Measurements from ENCODE around the gene FCRLB.
"Not testable (repeated sequence)": the region's sequence is repeated elsewhere in the genome, so short reads cannot be mapped to it uniquely, and the experiment has no call there.

The FCRLB gene, protein sequence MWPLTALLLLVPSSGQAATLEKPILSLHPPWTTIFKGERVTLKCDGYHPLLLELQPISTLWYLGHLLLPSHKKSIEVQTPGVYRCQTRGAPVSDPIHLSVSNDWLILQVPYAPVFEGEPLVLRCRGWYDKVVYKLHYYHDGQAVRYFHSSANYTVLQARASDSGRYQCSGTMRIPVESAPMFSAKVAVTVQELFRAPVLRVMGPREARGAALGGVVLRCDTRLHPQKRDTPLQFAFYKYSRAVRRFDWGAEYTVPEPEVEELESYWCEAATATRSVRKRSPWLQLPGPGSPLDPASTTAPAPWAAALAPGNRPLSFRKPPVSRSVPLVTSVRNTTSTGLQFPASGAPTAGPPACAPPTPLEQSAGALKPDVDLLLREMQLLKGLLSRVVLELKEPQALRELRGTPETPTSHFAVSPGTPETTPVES

GRCh38 chr1:161720956-161721737 is at the start of gene FCRLB:
Gene FCRLB, plus strand, starts transcription at chr1:161721544. Its CDS starts 1,129 bp downstream, at chr1:161722673.
- DNase-seq: no peak

GRCh38 chr1:161673437-161673836 is 47.9 kb upstream of the FCRLB start:
- DNase-seq: not testable (repeated sequence)

DNA sequence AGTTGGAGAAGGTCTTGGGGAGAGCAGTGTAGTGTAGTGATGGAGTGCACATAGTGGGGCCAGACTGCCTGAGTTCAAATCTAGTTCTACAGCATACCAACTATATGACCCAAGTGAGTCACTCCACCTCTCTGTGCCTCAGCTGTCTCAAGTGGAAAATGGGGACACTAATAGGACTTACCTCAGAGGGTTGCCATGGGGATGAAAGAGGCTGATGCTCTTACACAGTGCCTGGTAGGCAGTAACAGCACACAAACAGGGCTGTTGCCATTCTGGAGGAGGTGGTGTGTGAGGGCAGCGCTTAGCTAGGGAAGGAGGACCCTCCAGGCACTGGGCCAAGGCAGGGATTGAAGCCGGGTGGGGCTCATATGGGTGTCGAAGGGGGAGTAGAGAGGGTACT is 46.9 kb upstream of the FCRLB start:
- not testable (repeated sequence) for DNase-seq

- not testable (repeated sequence) for DNase-seq
Observed at GRCh38 chr1:161674908-161675307, 46.4 kb upstream of the FCRLB start.

GRCh38 chr1:161676441-161676840 is 44.9 kb upstream of the FCRLB start:
- no peak for DNase-seq

DNA sequence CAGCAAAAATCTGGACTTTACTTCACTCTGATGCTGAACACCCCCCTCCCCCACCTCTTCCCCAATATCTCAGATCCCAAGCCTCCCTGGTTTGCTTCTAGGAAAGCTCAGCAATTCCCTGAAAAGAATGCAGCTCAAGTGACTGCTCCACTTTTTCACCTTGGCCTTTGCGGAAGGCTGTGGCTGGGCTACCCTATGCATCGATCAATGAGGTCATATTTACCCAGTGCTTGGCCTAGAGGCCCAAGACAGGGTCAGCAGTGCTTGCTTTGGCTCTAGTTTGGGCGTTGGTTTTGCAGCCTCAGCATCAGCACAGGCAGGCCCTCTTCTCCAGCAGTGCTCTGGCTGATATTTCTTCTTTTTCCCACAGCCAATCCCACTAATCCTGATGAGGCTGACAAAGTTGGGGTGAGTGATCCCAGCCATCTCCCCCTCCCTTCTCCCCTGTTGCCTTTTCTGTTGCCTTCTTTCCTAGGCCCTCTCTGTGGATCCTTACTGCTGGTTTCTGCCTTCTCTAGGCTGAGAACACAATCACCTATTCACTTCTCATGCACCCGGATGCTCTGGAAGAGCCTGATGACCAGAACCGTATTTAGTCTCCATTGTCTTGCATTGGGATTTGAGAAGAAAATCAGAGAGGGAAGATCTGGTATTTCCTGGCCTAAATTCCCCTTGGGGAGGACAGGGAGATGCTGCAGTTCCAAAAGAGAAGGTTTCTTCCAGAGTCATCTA is 44.2 kb upstream of the FCRLB start:
- no peak for DNase-seq

DNA sequence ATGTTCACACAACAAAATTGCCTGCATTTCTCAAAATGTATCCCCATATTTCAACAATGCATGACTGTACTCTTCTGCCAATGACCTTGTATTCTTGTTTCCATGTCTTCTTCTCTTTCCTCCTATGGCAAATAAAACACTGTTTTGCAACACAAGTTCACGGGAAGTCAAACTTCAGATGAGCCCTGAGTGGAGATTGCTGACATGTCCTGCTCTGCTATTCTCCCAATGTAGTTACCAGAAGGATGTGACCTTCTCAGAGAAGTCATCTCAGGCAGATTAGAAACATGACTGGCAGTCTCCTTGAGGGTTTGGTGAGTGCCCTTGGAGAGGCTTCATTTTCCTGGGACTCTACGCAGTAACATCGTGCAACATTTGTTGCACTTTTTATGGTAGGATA is 42.8 kb upstream of the FCRLB start:
- DNase-seq: no peak

DNA sequence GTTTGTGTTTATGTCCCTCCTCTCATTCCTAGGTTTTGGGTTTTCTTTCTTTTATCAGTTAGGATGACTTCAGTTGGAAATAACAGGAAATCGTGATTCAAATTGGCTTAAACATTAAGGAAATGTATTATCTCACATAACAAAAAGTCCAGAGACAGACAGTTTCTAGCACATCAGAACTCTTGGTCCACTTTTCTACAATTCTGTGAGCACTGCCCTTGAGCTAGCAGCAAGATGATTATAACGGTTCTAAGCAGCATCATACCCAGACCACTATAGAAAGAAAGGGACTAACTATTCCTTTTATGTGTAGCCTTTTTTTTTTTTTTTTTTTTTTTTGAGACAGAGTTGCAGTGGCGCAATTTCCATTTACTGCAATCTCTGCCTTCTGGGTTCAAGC is 39.5 kb upstream of the FCRLB start:
- DNase-seq: no peak

- DNase-seq: no peak
Observed at GRCh38 chr1:161688946-161689345, 32.4 kb upstream of the FCRLB start.

DNA sequence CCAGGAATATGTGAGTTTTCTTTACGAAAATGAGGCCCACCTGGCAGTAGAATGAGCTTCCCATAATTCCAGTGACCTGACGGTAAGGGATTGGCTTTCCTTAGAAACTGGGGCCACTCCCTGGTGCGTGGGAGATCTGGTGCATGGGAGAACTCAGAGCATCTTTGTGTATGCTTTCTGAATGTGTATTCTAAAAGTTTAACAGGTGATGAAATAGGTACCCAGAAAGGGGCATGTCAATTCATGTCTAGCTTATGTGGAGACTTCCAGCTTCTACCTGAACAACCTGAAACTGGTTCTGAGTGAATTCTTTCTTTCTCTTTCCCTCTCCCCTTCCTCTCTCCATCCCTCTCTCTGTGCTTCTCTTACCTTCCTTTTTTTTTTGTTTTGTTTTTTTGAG is 29.5 kb upstream of the FCRLB start:
- no peak for DNase-seq

DNA sequence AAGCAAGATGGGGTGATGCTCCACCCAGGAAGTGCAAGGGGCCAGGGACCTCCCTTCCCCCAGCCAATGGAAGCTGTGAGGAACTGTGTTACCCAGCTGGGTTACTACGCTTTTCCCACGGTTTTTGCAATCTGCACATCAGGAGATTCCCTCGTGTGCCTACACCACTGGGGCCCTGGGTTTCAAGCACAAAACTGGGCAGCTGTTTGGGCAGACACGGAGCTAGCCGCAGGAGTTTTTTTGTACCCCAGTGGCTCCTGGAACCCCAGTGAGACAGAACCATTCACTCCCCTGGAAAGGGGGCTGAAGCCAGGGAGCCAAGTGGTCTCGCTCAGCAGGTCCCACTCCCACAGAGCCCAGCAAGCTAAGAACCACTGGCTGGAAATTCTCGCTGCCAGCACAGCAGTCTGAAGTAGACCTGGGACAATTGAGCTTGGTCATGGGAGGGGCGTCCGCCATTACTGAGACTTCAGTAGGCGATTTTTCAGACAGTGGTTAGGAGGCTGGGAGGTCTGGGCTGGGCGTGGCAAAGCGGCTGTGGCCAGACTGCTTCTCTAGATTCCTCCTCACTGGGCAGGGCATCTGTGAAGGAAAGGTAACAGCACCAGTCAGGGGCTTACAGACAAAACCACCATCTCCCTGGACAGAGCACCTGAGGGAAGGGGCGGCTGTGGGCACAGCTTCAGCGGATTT is 28.2 kb upstream of the FCRLB start:
- DNase-seq: not testable (repeated sequence)

DNA sequence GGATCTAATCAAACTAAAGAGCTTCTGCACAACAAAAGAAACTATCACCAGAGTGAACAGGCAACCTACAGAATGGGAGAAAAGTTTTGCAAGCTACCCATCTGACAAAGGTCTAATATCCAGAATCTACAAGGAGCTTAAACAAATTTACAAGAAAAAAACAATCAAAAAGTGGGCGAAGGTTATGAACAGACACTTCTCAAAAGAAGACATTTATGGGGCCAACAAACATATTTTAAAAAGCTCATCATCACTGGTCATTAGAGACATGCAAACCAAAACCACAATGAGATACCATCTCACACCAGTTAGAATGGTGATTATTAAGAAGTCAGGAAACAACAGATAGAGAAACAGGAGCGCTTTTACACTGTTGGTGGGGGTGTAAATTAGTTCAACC is 23.0 kb upstream of the FCRLB start:
- not testable (repeated sequence) for DNase-seq

- DNase-seq: no peak
Observed at GRCh38 chr1:161702250-161702649, 19.1 kb upstream of the FCRLB start.

- no peak for DNase-seq
Observed at GRCh38 chr1:161705537-161705936, 15.8 kb upstream of the FCRLB start.

- DNase-seq: no peak
Observed at GRCh38 chr1:161706113-161706481, 15.2 kb upstream of the FCRLB start.

DNA sequence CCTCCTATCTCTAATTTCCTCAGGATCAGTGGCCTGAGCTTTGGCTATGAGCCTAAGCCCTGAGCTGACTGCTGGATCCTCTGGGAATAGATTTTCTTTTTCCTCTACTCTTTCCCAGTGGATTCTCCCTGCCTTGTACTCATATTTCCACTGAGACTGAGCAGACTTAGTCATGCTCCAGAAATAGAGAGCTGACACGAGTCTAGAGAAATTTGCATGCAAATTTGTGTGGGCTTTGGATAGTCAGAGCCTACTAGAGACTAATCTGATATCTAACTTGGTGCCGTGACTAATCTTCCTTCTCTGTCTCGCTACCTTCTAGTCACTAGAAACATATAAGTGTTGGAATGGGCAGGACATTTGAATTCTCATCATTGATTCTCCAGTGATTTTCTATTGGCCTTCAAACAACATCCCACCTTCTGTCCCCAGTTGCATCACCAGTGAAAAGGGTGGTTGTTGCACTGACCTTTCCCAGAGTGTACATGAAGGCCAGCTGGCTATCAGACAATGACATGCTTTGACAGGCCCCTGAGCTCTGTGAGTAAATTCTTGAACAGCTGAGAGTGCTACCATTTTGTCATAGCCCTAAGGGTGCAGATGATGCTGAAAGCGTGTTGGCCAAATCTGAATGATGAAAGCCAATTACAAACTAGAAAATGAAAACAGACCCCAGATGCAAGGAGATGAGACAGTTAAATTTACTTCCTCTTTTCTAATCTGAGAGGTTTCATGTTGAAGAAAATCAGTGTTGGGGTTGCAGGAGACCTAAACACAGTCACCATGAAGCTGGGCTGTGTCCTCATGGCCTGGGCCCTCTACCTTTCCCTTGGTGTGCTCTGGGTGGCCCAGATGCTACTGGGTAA is 14.6 kb upstream of the FCRLB start, which contains the start of gene FCRLA:
Gene FCRLA (plus strand): TSS at position 748 of the 866 bp plus-strand sequence. CDS start 36 bp downstream, at position 784.
- peak; percentile 97 for DNase-seq

GRCh38 chr1:161707503-161707902 is 13.8 kb upstream of the FCRLB start:
- no peak for DNase-seq

GRCh38 chr1:161709373-161709772 is 12.0 kb upstream of the FCRLB start:
- DNase-seq: no peak

DNA sequence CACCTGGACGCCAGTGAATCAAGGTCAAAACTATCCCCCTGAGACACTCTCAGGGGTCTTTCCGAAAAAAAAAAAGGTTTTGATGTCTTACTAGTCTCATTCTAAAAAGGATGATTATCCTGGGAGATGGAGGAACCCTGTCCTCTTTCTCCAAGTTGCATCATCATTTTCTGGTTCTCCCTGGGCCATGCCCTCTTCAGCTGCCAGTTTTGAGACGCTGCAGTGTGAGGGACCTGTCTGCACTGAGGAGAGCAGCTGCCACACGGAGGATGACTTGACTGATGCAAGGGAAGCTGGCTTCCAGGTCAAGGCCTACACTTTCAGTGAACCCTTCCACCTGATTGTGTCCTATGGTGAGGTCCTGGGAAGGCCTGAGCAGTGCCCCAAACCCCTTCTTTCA is 10.8 kb upstream of the FCRLB start:
- peak; percentile 44 for DNase-seq

GRCh38 chr1:161718559-161719324 is 2.6 kb upstream of the FCRLB start:
- DNase-seq: no peak

- no peak for DNase-seq
Observed at GRCh38 chr1:161719325-161719611, 2.1 kb upstream of the FCRLB start.

Measured in fibroblast of upper back skin (primary cell).